Skin of body (tissue), 2 donors: ENCODE results near the gene SH3BP4. TPM values are rescaled to one million over a fixed set of nuclear protein-coding genes. Genes with fewer than 3 reads are reported as not detected.

Experiments used
- DNase-seq: peaks from one replicate; lab custom pipeline; 2025; lab: John Stamatoyannopoulos, UW
- total RNA-seq: library from RNA; depleted of rRNA; stranded (reverse); fragments of >200 nt; gene quantifications from one replicate; pipeline ENCODE4 v1.2.3, GENCODE V29; 2014

Gene SH3BP4
- total RNA-seq, 1 donor from 2014 or later, result 14.6 TPM

- DNase-seq, result no peak
Measured at GRCh38 chr2:234940527-234940926, 11.3 kb upstream of the SH3BP4 start.

GRCh38 chr2:234945339-234945873 is 6.4 kb upstream of the SH3BP4 start:
- DNase-seq, result no peak

GRCh38 chr2:234947556-234947955 is 4.3 kb upstream of the SH3BP4 start:
- no peak for DNase-seq

- no peak for DNase-seq
Measured at GRCh38 chr2:234949762-234950434, 1.9 kb upstream of the SH3BP4 start.

GRCh38 chr2:234950435-234950729 is 1.4 kb upstream of the SH3BP4 start:
- DNase-seq, result no peak

GRCh38 chr2:234950730-234951663 is 820 bp upstream of the SH3BP4 start:
- DNase-seq, result peak; percentile 19

GRCh38 chr2:234952270-234953115 is 676 bp downstream of the SH3BP4 start:
- DNase-seq, result no peak

- peak; percentile 32 for DNase-seq
Measured at GRCh38 chr2:234953116-234954031, 1.6 kb downstream of the SH3BP4 start.

GRCh38 chr2:234954551-234954992 is 2.8 kb downstream of the SH3BP4 start:
- no peak for DNase-seq

- no peak for DNase-seq
Measured at GRCh38 chr2:234955091-234955591, 3.3 kb downstream of the SH3BP4 start.

- no peak for DNase-seq
Measured at GRCh38 chr2:234955971-234956509, 4.2 kb downstream of the SH3BP4 start.

- DNase-seq, result no peak
Measured at GRCh38 chr2:234957834-234958135, 6.0 kb downstream of the SH3BP4 start.

- no peak for DNase-seq
Measured at GRCh38 chr2:234958311-234958710, 6.5 kb downstream of the SH3BP4 start.

- DNase-seq, result no peak
Measured at GRCh38 chr2:234958746-234959395, 7.1 kb downstream of the SH3BP4 start.

GRCh38 chr2:234960175-234961088 is 8.6 kb downstream of the SH3BP4 start:
- peak; percentile 79 for DNase-seq

GRCh38 chr2:234961784-234962183 is 10.0 kb downstream of the SH3BP4 start:
- no peak for DNase-seq

- no peak for DNase-seq
Measured at GRCh38 chr2:234963773-234964615, 12.2 kb downstream of the SH3BP4 start.
